RWPE2 (cell line): ENCODE data around the gene ZSCAN5C.
A peak's percentile ranks its signal among the peaks of the same experiment; 100 is the strongest.

Experiments used
- ATAC-seq: fragments of 200-7000 bp; cut with Tn5 transposase; 3 replicates; pipeline ENCODE4 v1.9.1; 2021; ENCODE audit warnings: low read depth
- DNase-seq: peaks from one replicate; pipeline ENCODE4 v3.0.0-alpha.2; 2020; ENCODE audit warnings: low spot score
- H3K27ac ChIP-seq: fragments of 450-650 bp; 2 replicates; pipeline ENCODE4 v1.5.1; 2017; ENCODE audit warnings: mild to moderate bottlenecking; ENCODE audit not compliant: poor library complexity, severe bottlenecking
- H3K27me3 ChIP-seq: fragments of 250-450 bp; sonication (Bioruptor Pico); 2 replicates; pipeline ENCODE4 v1.5.1; 2021; ENCODE audit warnings: mild to moderate bottlenecking, moderate library complexity; ENCODE audit not compliant: insufficient read depth, poor library complexity, severe bottlenecking
- H3K36me3 ChIP-seq: fragments of 250-450 bp; sonication (Bioruptor Pico); 2 replicates; pipeline ENCODE4 v1.5.1; 2020; ENCODE audit warnings: low read depth, mild to moderate bottlenecking, moderate library complexity
- H3K4me1 ChIP-seq: fragments of 250-450 bp; sonication (Bioruptor Pico); 2 replicates; pipeline ENCODE4 v1.5.1; 2021; ENCODE audit warnings: mild to moderate bottlenecking, moderate library complexity; ENCODE audit not compliant: insufficient read depth, poor library complexity, severe bottlenecking
- H3K4me3 ChIP-seq: fragments of 250-450 bp; sonication (Bioruptor Pico); 2 replicates; pipeline ENCODE4 v1.5.1; 2021; ENCODE audit warnings: mild to moderate bottlenecking, moderate library complexity; ENCODE audit not compliant: severe bottlenecking
- H3K9me3 ChIP-seq: fragments of 250-450 bp; sonication (Bioruptor Pico); 2 replicates; pipeline ENCODE4 v1.5.1; 2021; ENCODE audit warnings: mild to moderate bottlenecking, moderate library complexity; ENCODE audit not compliant: severe bottlenecking
- TF ChIP-seq, protein P1 (sequence below): fragments of 450-650 bp; IDR thresholded peaks from one replicate; pipeline ENCODE4 v1.5.1; 2017; ENCODE audit warnings: mild to moderate bottlenecking, moderate library complexity; ENCODE audit not compliant: poor library complexity, severe bottlenecking

The ZSCAN5C gene

DNA sequence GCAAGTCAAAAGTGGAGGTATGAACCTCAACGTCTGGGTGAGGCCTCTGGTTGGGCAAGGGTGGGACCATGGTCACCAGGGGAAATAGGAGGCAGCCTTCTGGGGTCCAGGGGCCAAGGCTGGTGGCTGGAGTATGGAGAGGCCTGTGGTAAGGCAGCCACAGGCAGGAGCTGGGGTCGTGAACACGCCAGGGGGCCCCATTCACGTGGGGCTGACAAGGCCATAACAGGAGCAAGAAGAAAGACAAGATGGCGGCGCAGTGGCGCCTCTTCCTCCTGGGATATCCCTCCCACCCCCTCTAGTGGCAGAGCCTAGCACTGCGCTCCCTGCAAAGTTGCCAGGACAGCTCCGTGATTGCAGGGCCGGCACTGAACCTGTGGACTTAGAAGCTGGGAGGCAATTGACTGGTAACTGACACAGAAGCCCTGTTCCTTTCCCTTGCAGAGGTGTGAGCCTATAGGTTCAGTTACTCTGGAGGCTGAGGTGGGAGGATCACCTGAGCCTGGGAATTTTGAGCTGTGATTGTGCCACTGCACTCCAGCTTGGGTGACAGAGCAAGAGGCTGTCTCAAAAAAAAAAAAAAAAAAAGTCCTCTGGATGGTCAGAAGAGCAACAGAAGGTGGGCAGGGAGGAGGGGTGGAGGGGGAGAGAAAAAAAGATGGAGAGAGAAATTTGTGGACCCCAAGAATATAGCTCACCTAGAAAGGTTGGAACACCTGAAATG lies 50.8 kb downstream of the ZSCAN5C start:
- TF ChIP-seq, protein P1, sequence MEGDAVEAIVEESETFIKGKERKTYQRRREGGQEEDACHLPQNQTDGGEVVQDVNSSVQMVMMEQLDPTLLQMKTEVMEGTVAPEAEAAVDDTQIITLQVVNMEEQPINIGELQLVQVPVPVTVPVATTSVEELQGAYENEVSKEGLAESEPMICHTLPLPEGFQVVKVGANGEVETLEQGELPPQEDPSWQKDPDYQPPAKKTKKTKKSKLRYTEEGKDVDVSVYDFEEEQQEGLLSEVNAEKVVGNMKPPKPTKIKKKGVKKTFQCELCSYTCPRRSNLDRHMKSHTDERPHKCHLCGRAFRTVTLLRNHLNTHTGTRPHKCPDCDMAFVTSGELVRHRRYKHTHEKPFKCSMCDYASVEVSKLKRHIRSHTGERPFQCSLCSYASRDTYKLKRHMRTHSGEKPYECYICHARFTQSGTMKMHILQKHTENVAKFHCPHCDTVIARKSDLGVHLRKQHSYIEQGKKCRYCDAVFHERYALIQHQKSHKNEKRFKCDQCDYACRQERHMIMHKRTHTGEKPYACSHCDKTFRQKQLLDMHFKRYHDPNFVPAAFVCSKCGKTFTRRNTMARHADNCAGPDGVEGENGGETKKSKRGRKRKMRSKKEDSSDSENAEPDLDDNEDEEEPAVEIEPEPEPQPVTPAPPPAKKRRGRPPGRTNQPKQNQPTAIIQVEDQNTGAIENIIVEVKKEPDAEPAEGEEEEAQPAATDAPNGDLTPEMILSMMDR: peak; percentile 57

DNA sequence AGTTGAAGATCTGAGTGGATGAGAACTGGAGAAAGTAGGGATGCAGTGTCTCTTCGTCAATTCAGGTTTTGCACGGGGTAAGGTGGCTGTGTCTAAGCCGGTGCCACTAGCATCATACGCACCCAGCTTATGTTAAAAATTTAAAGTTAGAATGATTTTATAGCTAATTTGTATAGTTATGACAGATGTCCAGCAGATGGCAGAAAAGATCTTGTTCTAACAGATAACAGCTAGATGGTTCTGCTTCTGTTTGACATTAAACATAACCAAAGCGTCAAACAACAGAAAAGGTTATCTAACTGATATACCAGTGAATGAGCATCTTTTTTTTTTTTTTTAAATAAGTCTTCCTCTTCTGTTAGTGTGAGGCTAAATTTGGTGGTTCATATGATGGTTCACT lies 51.7 kb downstream of the ZSCAN5C start:
- no peaks in the 10 kb centered on the region for H3K4me1 ChIP-seq
- TF ChIP-seq, protein P1: peak; percentile 40

More for the DNA sequence above, 50.8 kb downstream of the ZSCAN5C start:
- no peaks in the 10 kb centered on the region for H3K27me3 ChIP-seq
- no peak overlapping the region for H3K4me3 ChIP-seq
- DNase-seq (no peak), ATAC-seq (peak; percentile 42; the same call in 1 of the 3 replicates)
- H3K9me3 ChIP-seq: no peaks in the 10 kb centered on the region
- H3K36me3 ChIP-seq: no peaks in the 10 kb centered on the region
- no peak overlapping the region for H3K27ac ChIP-seq
- H3K4me1 ChIP-seq: no peaks in the 10 kb centered on the region

DNA sequence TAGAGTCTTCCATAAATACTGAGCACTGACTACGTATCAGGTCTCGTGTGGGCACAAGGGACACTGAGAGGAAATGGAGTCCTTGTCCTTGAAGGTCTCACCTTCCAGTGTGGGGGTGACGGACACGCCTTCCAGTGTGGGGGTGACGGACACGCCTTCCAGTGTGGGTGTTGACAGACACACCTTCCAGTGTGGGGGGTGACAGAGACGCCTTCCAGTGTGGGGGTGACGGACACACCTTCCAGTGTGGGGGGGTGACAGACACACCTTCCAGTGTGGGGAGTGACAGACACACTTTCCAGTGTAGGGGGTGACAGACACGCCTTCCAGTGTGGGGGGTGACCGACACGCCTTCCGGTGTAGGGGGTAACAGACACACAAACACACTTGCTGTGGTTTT lies 56.2 kb downstream of the ZSCAN5C start:
- H3K9me3 ChIP-seq: no peaks in the 10 kb centered on the region
- no peaks in the 10 kb centered on the region; the same call in 1 of the 2 replicates for H3K36me3 ChIP-seq
- ATAC-seq (no peak), DNase-seq (no peak)
- H3K27me3 ChIP-seq: no peaks in the 10 kb centered on the region
- H3K27ac ChIP-seq: no peak overlapping the region
- no peaks in the 10 kb centered on the region for H3K4me1 ChIP-seq
- H3K4me3 ChIP-seq: no peak overlapping the region
- TF ChIP-seq, protein P1: no peak

More for the DNA sequence above, 51.7 kb downstream of the ZSCAN5C start:
- Histone ChIP-seq H3K27ac (no peak overlapping the region), H3K36me3 (no peaks in the 10 kb centered on the region), H3K4me3 (no peak overlapping the region), H3K27me3 (no peaks in the 10 kb centered on the region), H3K9me3 (no peaks in the 10 kb centered on the region)
- no peak for DNase-seq
- ATAC-seq: no peak
